H9 (cell line): Measurements from ENCODE around the gene NCL. TPM values are rescaled to one million over a fixed set of nuclear protein-coding genes. Genes with fewer than 3 reads are reported as not detected.

Experiments used
- DNase-seq: peaks from one replicate; pipeline ENCODE4 v3.0.0-alpha.2; 2017
- H2AFZ ChIP-seq: one replicate; pipeline ENCODE4 v1.6.1; 2013; ENCODE audit warnings: mild to moderate bottlenecking, low read length, control low read depth, moderate library complexity
- H2AK5ac ChIP-seq: 2 replicates; pipeline ENCODE4 v1.6.1; 2013; ENCODE audit warnings: low read length, control low read depth, mixed read lengths; ENCODE audit not compliant: insufficient read length
- H2BK120ac ChIP-seq: one replicate; pipeline ENCODE4 v1.6.1; 2013; ENCODE audit warnings: low read depth, mild to moderate bottlenecking, low read length, control low read depth, inconsistent platforms; ENCODE audit not compliant: poor library complexity, severe bottlenecking
- H2BK12ac ChIP-seq: 2 replicates; pipeline ENCODE4 v1.6.1; 2013; ENCODE audit warnings: low read length, control low read depth, mixed read lengths, low read depth; ENCODE audit not compliant: insufficient read length
- H2BK15ac ChIP-seq: 2 replicates; pipeline ENCODE4 v1.6.1; 2013; ENCODE audit warnings: low read depth, low read length, control low read depth
- H2BK20ac ChIP-seq: one replicate; pipeline ENCODE4 v1.6.1; 2013; ENCODE audit warnings: low read depth, mild to moderate bottlenecking, low read length, control low read depth, inconsistent platforms; ENCODE audit not compliant: poor library complexity, severe bottlenecking
- H2BK5ac ChIP-seq: 2 replicates; pipeline ENCODE4 v1.6.1; 2013; ENCODE audit warnings: low read length, control low read depth, mixed read lengths; ENCODE audit not compliant: insufficient read length
- H3K14ac ChIP-seq: 2 replicates; pipeline ENCODE4 v1.6.1; 2013; ENCODE audit warnings: low read length, control low read depth; ENCODE audit not compliant: insufficient read depth
- H3K18ac ChIP-seq: 2 replicates; pipeline ENCODE4 v1.6.1; 2013; ENCODE audit warnings: low read depth, mild to moderate bottlenecking, mixed read lengths, low read length, control low read depth; ENCODE audit not compliant: insufficient read length
- H3K23ac ChIP-seq: 2 replicates; pipeline ENCODE4 v1.6.1; 2013; ENCODE audit warnings: low read length, control low read depth, mixed read lengths, low read depth; ENCODE audit not compliant: insufficient read length
- H3K23me2 ChIP-seq: 2 replicates; pipeline ENCODE4 v1.6.1; 2013; ENCODE audit warnings: low read depth, mild to moderate bottlenecking, mixed read lengths, low read length, control low read depth; ENCODE audit not compliant: insufficient read length, poor library complexity, severe bottlenecking
- H3K27ac ChIP-seq: 2 replicates; pipeline ENCODE4 v1.5.1; 2013; ENCODE audit warnings: low read length, control low read depth, mixed read lengths, low read depth; ENCODE audit not compliant: insufficient read length
- H3K27me3 ChIP-seq: 2 replicates; pipeline ENCODE4 v1.6.1; 2013; ENCODE audit warnings: low read length, control low read depth, inconsistent platforms; ENCODE audit not compliant: insufficient read depth
- H3K4ac ChIP-seq: 2 replicates; pipeline ENCODE4 v1.6.1; 2013; ENCODE audit warnings: low read depth, mild to moderate bottlenecking, control low read depth, inconsistent platforms, low read length, moderate library complexity
- H3K4me1 ChIP-seq: 2 replicates; pipeline ENCODE4 v1.6.1; 2013; ENCODE audit warnings: low read length, control low read depth, inconsistent platforms; ENCODE audit not compliant: insufficient read depth
- H3K4me2 ChIP-seq: 2 replicates; pipeline ENCODE4 v1.6.1; 2013; ENCODE audit warnings: low read length, control low read depth, mixed read lengths; ENCODE audit not compliant: insufficient read length, insufficient read depth
- H3K56ac ChIP-seq: 2 replicates; pipeline ENCODE4 v1.6.1; 2013; ENCODE audit warnings: low read depth, mild to moderate bottlenecking, mixed read lengths, low read length, control low read depth; ENCODE audit not compliant: insufficient read length
- H3K79me1 ChIP-seq: 2 replicates; pipeline ENCODE4 v1.6.1; 2013; ENCODE audit warnings: low read depth, mild to moderate bottlenecking, moderate library complexity, low read length, control low read depth, inconsistent platforms; ENCODE audit not compliant: insufficient read depth, poor library complexity, severe bottlenecking
- H3K79me2 ChIP-seq: 2 replicates; pipeline ENCODE4 v1.6.1; 2013; ENCODE audit warnings: low read length, control low read depth, inconsistent platforms; ENCODE audit not compliant: insufficient read depth
- H3K9ac ChIP-seq: 2 replicates; pipeline ENCODE4 v1.6.1; 2013; ENCODE audit warnings: low read length, control low read depth, mixed read lengths; ENCODE audit not compliant: insufficient read length; ENCODE audit errors: extremely low read depth
- H3K9me3 ChIP-seq: one replicate; pipeline ENCODE4 v1.6.1; 2013; ENCODE audit warnings: low read depth, low read length, inconsistent platforms; ENCODE audit not compliant: control insufficient read depth
- H3T11ph ChIP-seq: one replicate; pipeline ENCODE4 v1.6.1; 2013; ENCODE audit warnings: mild to moderate bottlenecking, low read length, control low read depth, inconsistent platforms
- H4K20me1 ChIP-seq: one replicate; pipeline ENCODE4 v1.6.1; 2013; ENCODE audit not compliant: control insufficient read depth, insufficient read length, insufficient read depth
- H4K5ac ChIP-seq: 2 replicates; pipeline ENCODE4 v1.6.1; 2013; ENCODE audit warnings: low read depth, mild to moderate bottlenecking, mixed read lengths, low read length, control low read depth; ENCODE audit not compliant: insufficient read length
- H4K8ac ChIP-seq: replicated peaks from 2 replicates; pipeline ENCODE4 v1.6.1; 2013; ENCODE audit warnings: low read length, control low read depth, mixed read lengths, low read depth; ENCODE audit not compliant: insufficient read length
- H4K91ac ChIP-seq: 2 replicates; pipeline ENCODE4 v1.6.1; 2013; ENCODE audit warnings: low read depth, mild to moderate bottlenecking, moderate library complexity, mixed read lengths, low read length, control low read depth; ENCODE audit not compliant: insufficient read length
- H3K27ac Mint-ChIP-seq, 3 experiments: 2 replicates in 2 of 3; 3 replicates in 1 of 3; pipeline ENCODE4 v1.8.0; 2020 to 2021; ENCODE audit warnings: mixed read lengths in 3 of 3, mild to moderate bottlenecking in 1 of 3, moderate library complexity in 1 of 3
- H3K27me3 Mint-ChIP-seq: 2 replicates; pipeline ENCODE4 v1.8.0; 2021; ENCODE audit warnings: low read depth, mild to moderate bottlenecking, moderate library complexity, mixed read lengths
- H3K36me3 Mint-ChIP-seq, 3 experiments: 2 replicates in 2 of 3; 3 replicates in 1 of 3; pipeline ENCODE4 v1.8.0; 2020 to 2021; ENCODE audit warnings: low read depth in 3 of 3, mixed read lengths in 3 of 3; ENCODE audit not compliant: insufficient read depth in 1 of 3
- H3K4me1 Mint-ChIP-seq, 2 experiments: 2 replicates each; pipeline ENCODE4 v1.8.0; 2020; ENCODE audit warnings: mixed read lengths in 2 of 2
- H3K4me3 Mint-ChIP-seq, 2 experiments: 2 replicates in 1 of 2; 3 replicates in 1 of 2; pipeline ENCODE4 v1.8.0; 2020 to 2021; ENCODE audit warnings: mild to moderate bottlenecking in 2 of 2, mixed read lengths in 2 of 2, moderate library complexity in 1 of 2
- H3K9me3 Mint-ChIP-seq, 2 experiments: 2 replicates in 1 of 2; 3 replicates in 1 of 2; pipeline ENCODE4 v1.8.0; 2020; ENCODE audit warnings: mild to moderate bottlenecking in 2 of 2, mixed read lengths in 2 of 2, moderate library complexity in 1 of 2
- CTCF ChIP-seq: fragments of 200-600 bp; sonication (generic); conservative IDR thresholded peaks from 3 replicates; pipeline ENCODE4 v1.8.0; 2021; ENCODE audit warnings: antibody characterized with exemption, mild to moderate bottlenecking
- WGBS: extraction: QIAGEN DNeasy Blood & Tissue Kit; methylation state at CpG from one replicate; pipeline ENCODE4 v1.1.7; 2013; ENCODE audit warnings: missing lambda C conversion rate, low lambda C conversion rate, mixed read lengths; ENCODE audit not compliant: insufficient read length; ENCODE audit errors: extremely low coverage; 5-methylcytosine and 5-hydroxymethylcytosine counted together
- total RNA-seq: library from RNA; stranded (reverse); gene quantifications from 2 replicates; pipeline ENCODE4 v1.2.1, GENCODE V29; 2021

NCL gene
- total RNA-seq, 1 experiment from 2014 or later, result 1,269 TPM

GRCh38 chr2:231421051-231421580 lies 43.2 kb downstream of the NCL start:
- no peak overlapping the region for H3K27ac Mint-ChIP-seq
- H3K4me3 Mint-ChIP-seq, result no peak overlapping the region
- Histone ChIP-seq H3K4me1 (no peaks in the 10 kb centered on the region; the same call in 1 of the 2 replicates), H3K4ac (no peak overlapping the region), H3K23ac (no peak overlapping the region), H3K9me3 (no peaks in the 10 kb centered on the region), H3K14ac (no peak overlapping the region), H2BK5ac (no peak overlapping the region), H3K27ac (no peak overlapping the region), H4K91ac (no peak overlapping the region), H3K27me3 (no peaks in the 10 kb centered on the region), H4K5ac (no peak overlapping the region), H4K8ac (no peak overlapping the region), H2BK120ac (no peak overlapping the region), H3K79me1 (no peaks in the 10 kb centered on the region), H3K9ac (no peak overlapping the region), H3T11ph (no peak overlapping the region), H3K23me2 (no peaks in the 10 kb centered on the region), H4K20me1 (no peaks in the 10 kb centered on the region), H2AFZ (no peak overlapping the region), H2BK15ac (no peak overlapping the region), H3K79me2 (no peaks in the 10 kb centered on the region), H3K56ac (no peak overlapping the region), H3K4me2 (no peak overlapping the region), H2BK12ac (no peak overlapping the region), H2BK20ac (no peak overlapping the region), H3K18ac (no peak overlapping the region), H2AK5ac (no peak overlapping the region)
- H3K36me3 Mint-ChIP-seq, result peaks cover 0 to 2% (median 1%) of the 10 kb centered on the region in 3 experiments; a peak in 5 of 7 replicates
- H3K4me1 Mint-ChIP-seq, result peaks cover 13 to 19% of the 10 kb centered on the region in 2 experiments
- H3K27me3 Mint-ChIP-seq, result peaks cover 3% of the 10 kb centered on the region
- no peak for DNase-seq
- no peak for TF ChIP-seq CTCF
- WGBS, result no CpG with 5 or more reads among the region's 9 CpGs
- H3K9me3 Mint-ChIP-seq, result no peaks in the 10 kb centered on the region
